GM18499 (cell line): Measurements from ENCODE around the gene STXBP6.

Source experiments
- ATAC-seq: cut with Tn5 transposase; IDR thresholded peaks from one replicate; pipeline ENCODE4 v1.9.1; 2021; ENCODE audit warnings: moderate number of reproducible peaks; ENCODE audit not compliant: insufficient read depth, unreplicated experiment

The STXBP6 gene

GRCh38 chr14:24870949-24871701 is 178.8 kb downstream of the STXBP6 start:
- ATAC-seq: no peak

- no peak for ATAC-seq
Observed at GRCh38 chr14:24868389-24868788, 181.6 kb downstream of the STXBP6 start.

DNA sequence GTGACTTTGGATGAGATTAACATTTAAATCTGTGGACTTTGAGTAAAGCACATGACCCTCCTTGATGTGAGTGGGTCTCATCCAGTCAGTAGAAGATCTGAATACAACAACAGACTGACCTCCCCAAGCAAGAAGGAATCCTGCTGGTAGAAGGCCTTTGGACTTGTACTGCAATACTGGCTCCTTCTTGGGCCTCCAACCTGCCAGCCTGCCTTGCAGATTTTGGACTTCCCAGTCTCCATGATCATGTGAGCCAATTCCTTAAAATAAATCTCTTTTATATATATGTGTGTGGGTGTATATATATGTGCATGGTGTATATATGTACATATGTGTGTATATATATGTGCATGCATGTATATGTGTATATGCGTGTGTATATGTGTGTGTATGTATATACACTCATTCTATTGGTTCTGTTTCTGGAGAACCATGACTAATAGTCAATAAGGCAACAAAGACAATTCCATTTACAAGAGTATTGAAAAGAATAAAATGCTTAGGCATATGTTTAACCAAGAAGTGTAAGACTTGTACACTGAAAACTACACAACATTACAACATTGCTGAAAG is 183.8 kb downstream of the STXBP6 start:
- ATAC-seq: no peak

DNA sequence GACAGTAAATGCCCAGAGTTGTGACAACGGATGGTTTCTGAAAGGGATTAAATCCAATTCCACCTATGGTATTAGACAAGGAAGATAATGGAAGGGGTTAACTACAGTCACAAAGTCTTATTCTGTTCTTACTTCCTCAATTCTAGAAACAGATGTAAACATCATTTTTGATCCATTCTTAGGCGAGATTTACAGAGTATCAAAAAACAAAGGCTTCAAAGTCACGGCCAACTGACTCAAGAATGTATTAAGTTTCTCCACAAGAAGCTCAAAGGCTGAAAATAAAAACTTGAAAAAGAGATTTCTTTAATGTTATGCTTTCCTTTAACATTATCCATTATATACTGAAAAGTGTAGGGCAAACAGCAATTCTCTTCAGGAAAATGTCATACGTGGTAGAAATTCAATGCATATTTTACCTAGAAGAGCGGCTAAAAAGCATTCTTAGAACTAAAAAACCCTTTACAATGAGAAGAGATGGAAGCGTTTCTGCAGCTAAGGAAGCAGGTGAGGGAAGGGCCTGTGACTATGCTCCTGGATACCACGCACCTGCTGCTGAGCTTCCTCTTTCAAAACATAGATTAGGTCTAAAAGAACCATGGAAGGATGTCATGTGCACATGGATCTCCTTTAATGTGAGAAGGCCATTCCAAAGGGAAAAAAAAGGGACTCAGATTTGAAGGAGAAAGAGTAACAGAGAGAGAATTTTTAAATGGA is 185.8 kb downstream of the STXBP6 start:
- ATAC-seq: no peak

DNA sequence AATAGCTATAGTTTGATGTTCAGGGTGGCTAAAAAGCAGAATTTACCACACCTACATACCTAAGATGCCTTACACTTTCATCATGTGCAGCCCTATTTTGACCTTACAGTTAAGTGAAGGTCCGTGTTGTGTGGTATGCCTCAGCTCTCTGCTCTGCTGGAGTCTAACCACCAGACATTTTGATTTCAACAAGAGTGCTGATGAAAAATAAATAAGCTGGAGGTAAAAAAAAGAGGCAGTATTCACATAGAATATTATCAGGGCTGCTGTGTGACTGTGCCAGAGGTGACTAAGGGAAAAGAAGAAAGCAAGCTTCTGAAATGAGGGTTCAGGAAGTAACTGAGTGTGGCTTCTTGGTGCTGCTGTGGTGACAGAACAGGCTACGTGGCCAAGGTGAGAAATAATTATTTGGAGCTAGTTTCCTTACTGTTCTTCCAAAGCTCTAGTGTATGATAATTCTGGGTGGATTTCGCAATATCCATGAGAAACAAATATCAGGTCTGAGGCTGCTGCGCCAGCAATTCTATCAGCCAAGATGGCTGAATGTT is 188.8 kb downstream of the STXBP6 start:
- no peak for ATAC-seq

- no peak for ATAC-seq
Observed at GRCh38 chr14:24859559-24859958, 190.4 kb downstream of the STXBP6 start.

DNA sequence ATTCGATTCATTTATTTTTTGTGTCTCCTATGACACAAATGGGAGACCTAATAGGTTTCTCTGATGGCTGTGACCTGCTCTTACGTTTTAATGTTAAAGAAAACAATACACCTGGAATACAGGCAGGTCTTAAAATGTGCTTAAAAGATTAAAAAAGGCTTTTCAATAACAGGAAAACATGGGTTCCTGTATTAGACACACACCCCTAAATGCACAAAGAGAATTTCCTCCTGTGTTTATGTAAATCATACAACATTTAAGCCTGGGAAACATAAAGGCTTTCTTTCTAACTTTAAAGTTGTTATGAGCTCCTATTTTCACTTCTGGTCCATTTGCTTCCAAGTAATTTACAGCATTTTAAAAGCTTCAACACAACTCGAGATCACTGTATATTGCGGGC is 191.3 kb downstream of the STXBP6 start:
- no peak for ATAC-seq

DNA sequence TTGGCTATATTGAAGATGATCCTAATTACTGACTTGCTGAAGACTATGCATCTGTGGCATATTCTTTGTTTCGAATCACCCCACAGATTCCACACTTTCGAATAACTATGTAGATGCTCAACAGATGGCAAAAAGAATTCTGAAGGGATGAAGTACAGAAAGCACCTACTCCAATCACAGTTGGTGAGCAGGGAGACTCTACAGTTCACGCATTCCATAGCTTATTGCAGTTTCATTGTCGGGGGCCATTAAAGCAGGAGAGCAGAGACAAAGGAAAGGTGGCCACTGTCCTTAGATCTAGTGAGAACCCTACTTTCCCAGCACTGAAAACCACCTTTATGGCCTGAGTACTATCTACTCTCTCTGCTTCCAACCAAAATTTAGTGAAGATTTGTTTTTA is 191.9 kb downstream of the STXBP6 start:
- ATAC-seq: no peak

DNA sequence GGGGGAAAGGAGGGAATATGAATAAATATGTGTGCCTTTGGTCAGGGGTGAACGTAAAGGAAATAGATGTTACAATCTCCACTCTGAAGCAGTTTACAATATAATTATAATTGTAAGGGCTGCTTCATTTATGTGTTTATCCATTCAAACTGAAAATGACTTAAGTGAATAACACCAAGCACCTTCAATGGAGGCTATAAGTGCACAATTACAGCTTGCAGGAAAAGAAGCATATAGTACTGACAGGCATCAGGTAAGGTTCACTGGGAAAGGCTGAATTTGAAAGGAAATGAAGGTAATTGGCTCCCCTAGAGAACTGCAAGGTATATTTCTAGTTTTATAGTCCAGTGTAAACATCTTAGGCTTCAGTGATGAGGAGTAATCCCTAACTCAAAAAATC is 192.7 kb downstream of the STXBP6 start:
- ATAC-seq: no peak

DNA sequence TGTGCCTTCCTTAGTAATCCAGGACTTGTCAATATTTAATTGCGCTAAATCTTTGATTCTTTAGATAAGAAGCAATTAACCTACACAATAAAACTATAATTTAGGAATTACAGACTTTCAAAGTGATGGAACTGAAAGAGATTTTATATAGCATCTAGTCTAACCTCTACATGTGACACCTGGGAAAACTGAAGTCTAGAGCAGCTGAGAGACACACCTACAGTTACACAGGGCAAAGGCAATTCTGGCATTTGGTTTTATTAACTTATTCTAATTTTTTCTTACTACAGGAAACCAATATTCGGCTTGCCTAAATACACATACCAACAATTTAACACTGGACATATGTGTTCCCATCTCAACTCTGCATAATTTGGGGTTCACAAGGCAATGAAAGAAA is 196.5 kb downstream of the STXBP6 start:
- no peak for ATAC-seq

DNA sequence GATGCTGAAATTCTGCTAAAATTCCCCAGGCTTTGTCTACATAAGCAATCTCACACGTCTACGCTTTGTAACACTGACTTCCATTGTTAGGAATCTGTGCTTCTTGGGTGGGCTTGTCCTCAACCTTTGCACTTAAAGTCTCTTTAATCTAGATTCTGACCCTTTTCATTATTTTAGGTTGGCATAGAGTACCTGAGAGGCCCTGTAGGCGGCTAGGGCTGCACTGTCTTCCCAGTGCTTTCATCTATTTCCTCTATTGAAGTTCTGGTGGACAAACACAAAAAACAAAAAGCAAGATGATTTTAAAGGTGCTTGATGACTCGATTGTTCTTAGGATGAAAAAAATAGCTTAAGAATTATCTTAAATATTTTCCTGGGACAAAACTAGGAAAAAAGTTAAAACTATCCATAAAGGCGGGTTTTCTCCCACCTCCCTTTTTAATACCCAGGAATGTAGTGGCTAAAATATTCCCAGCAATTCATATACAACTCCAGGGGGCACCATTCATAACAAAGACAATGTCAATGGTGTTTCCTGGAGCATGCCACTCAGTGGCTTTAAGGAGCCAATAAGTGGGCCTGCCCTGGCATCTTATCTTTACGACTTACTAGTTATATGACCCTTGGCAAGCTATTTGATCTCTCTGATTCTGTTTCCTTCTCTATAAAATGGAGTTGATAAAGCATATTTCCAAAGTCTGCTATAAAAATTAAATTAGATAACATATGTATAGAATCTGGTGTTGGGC is 197.5 kb downstream of the STXBP6 start:
- no peak for ATAC-seq

DNA sequence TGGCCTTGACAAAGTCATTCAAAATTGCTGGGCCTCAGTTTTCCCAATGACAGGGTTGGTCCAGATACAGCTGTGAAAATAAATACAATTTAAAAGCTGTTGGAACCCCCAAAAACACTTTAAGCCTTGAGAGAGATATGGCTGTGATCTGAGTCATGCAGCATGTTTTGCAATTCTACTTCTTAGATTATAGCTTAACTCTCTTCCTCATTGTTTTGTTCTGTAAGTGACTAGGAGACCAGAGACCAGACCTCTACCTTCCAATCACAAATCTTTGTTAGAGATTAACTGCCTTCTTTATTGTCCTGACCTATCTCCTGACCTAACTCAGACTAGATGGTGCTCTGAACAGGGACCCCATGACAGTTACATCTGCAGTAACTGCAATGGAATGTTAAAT is 198.1 kb downstream of the STXBP6 start:
- no peak for ATAC-seq

GRCh38 chr14:24851406-24851805 is 198.5 kb downstream of the STXBP6 start:
- no peak for ATAC-seq

GRCh38 chr14:24850072-24850471 is 199.9 kb downstream of the STXBP6 start:
- ATAC-seq: no peak

- ATAC-seq: no peak
Observed at GRCh38 chr14:24849471-24849870, 200.5 kb downstream of the STXBP6 start.

DNA sequence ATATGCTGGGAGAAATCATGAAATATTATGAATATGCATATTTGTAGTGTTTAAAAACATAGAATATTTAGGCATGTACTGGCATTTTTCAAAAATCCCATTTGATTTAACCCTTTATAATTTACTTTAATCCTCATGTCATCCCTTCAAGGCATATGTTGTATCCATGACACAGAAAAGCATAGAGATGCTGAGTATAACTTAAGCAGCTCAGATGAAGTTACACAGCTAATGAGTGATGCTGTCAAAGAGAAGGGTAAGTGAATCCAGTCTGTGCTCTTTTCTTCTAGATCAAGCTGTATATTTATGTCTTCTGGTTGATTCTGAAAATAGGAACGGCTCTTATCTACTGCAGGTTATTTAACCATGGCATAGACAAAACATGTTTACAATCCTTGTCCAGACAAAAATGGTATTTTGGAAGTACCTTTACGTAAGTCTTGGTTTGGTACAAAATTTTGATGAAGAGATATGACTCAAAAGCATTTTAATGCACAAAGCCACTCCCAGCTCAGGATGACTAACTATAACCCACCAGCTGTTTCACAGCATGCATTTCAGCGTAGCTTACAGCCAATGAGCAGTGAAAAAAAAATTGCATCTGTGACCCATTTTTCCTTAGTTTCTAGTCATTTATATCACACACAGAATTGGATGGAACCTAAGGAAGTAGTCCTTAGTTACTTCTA is 201.7 kb downstream of the STXBP6 start:
- ATAC-seq: no peak

- ATAC-seq: no peak
Observed at GRCh38 chr14:24847568-24848095, 202.3 kb downstream of the STXBP6 start.

DNA sequence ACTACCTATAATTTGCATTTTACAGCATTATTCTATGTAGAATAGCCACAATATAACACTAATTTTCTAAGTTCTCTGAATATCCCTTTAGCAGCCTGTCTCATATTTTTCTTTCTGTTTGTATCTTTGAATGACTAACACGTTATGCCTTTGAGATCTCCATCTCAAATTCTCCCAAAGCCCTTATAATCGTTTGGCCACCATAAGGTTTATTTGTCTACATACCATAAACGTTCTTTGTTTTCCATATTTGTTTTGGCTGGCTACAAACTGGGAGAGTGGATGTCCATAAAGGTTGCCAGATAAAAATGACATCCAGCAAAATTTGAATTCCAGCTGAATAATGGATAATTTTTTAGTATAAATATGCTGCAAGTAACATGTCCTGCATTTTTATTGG is 203.7 kb downstream of the STXBP6 start:
- ATAC-seq: no peak

DNA sequence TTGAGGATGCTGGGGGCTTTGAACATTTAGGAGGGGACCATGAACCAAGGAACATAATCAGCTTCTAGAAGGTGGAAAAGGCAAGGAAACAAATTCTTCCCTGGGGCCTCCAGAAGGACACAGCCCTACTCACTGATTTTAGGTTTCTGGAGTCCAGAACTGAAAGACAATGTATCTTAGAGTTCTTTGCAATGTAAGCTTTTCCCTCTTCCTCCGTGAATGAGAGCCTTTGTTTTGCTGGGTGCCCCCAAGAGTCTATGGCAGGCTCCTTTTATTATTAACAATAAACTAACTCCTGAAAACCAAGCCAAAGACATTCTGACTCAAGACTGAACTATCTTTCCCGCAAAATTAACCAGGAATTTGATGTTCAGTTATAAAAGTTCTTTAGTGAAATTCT is 204.1 kb downstream of the STXBP6 start:
- no peak for ATAC-seq

GRCh38 chr14:24844011-24844410 is 205.9 kb downstream of the STXBP6 start:
- ATAC-seq: no peak
